Measurements from ENCODE around the gene PROSER2. TPM values are rescaled to one million over a fixed set of nuclear protein-coding genes. Genes with fewer than 3 reads are reported as not detected.

Gene PROSER2
- total and polyA plus RNA-seq, 9 of the 15 experiments (the other 6 are each of a cell fraction or from before 2014, with no cell fraction given) = 0.62 to 14.8 (median 2.9) TPM

GRCh38 chr10:11896549-11897200 lies 73.5 kb downstream of the PROSER2 start (continued):
- TF ChIP-seq TAF1 (IDR thresholded peaks at IDR 0.05; ENCODE audit: control insufficient read depth, extremely low read depth, insufficient read depth, low read length, severe bottlenecking) (peak; percentile 16), TEAD4 (IDR thresholded peaks at IDR 0.05; ENCODE audit: low read length) (peak; percentile 19; the same call in 1 of the 2 replicates), TEAD4 (CRISPR knock-in tag; IDR thresholded peaks at IDR 0.05; ENCODE audit: borderline replicate concordance) (no peak), E2F8 (IDR thresholded peaks at IDR 0.05; ENCODE audit: low read depth, partially characterized antibody) (no peak), HMGXB4 (CRISPR knock-in tag; IDR thresholded peaks at IDR 0.05) (no peak), LCOR (CRISPR knock-in tag; IDR thresholded peaks at IDR 0.05) (no peak), DMBX1 (CRISPR knock-in tag; IDR thresholded peaks at IDR 0.05; ENCODE audit: borderline replicate concordance) (no peak), MED1 (CRISPR knock-in tag; IDR thresholded peaks at IDR 0.05; ENCODE audit: borderline replicate concordance) (no peak), NUFIP1 (IDR thresholded peaks at IDR 0.05; ENCODE audit: partially characterized antibody) (no peak), L3MBTL2 (IDR thresholded peaks at IDR 0.05) (peak; percentile 34; the same call in 1 of the 2 replicates), ZBTB7A (IDR thresholded peaks at IDR 0.05; ENCODE audit: borderline replicate concordance, control insufficient read depth, low read depth, low read length) (peak; percentile 71; the same call in 1 of the 2 replicates), YBX1 (IDR thresholded peaks at IDR 0.05) (no peak), SRF (CRISPR knock-in tag; IDR thresholded peaks at IDR 0.05) (no peak), ZNF197 (CRISPR knock-in tag; IDR thresholded peaks at IDR 0.05; ENCODE audit: low read depth) (no peak), HDAC6 (IDR thresholded peaks at IDR 0.05; ENCODE audit: low read depth, low read length) (no peak), ZNF717 (CRISPR knock-in tag; IDR thresholded peaks at IDR 0.05) (no peak)
